Left lobe of liver (tissue), 2 donors: Measurements from ENCODE around the gene CFAP20DC. TPM values are rescaled to one million over a fixed set of nuclear protein-coding genes. Genes with fewer than 3 reads are reported as not detected.
A peak's percentile ranks its signal among the peaks of the same experiment; 100 is the strongest.
"Not testable (repeated sequence)": the region's sequence is repeated elsewhere in the genome, so short reads cannot be mapped to it uniquely, and the experiment has no call there.

ENCODE experiments used
- ATAC-seq: fragments of 200-7000 bp; cut with Tn5 transposase; one replicate; pipeline ENCODE4 v1.9.1; 2020; ENCODE audit warnings: mild to moderate bottlenecking, moderate library complexity
- DNase-seq: peaks from one replicate; pipeline ENCODE4 v3.0.0-alpha.2; 2020; ENCODE audit warnings: low spot score
- total RNA-seq: library from RNA; stranded (reverse); gene quantifications from one replicate; pipeline ENCODE4 v1.2.1, GENCODE V29; 2021
- donor health status: DM: no; HTN: no; CAD: no; lungs with moderate emphysema.
- donor health status: DM: no; HTN: yes; CAD: no.

Gene CFAP20DC
- total RNA-seq, 1 donor from 2014 or later = 1.2 TPM

- ATAC-seq = peak; percentile 44
- DNase-seq = no peak
Measured at GRCh38 chr3:58707390-58707930, 342.4 kb downstream of the CFAP20DC start.

GRCh38 chr3:58706395-58707167 is 343.2 kb downstream of the CFAP20DC start:
- no peak for ATAC-seq
- no peak for DNase-seq

- no peak for ATAC-seq
Measured at GRCh38 chr3:58704745-58705144, 345.1 kb downstream of the CFAP20DC start.

GRCh38 chr3:58704304-58704703 is 345.5 kb downstream of the CFAP20DC start:
- ATAC-seq, DNase-seq: not testable (repeated sequence)

More at GRCh38 chr3:58704745-58705144, 345.1 kb downstream of the CFAP20DC start:
- no peak for DNase-seq

DNA sequence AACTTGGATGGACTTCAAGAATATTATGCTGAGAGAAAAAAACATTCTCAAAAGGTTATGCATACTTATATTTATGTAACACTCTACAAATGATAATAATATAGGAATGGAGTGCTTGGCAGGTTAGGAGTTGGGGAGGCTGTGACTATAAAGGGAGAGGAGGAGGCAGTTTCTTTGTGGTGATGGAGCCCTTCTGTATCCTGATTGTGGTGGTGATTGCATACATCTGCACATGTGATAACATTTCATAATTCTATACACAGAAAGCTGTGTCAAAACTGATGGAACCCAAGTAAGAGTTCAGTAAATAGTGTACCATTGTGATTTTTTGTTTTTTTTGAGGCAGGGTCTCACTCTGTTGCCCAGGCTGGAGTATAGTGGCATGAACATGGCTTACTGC is 351.6 kb downstream of the CFAP20DC start:
- DNase-seq (no peak), ATAC-seq (no peak)

GRCh38 chr3:58697561-58697960 is 352.3 kb downstream of the CFAP20DC start:
- DNase-seq = no peak
- no peak for ATAC-seq

- ATAC-seq, DNase-seq: not testable (repeated sequence)
Measured at GRCh38 chr3:58696813-58697212, 353.0 kb downstream of the CFAP20DC start.

DNA sequence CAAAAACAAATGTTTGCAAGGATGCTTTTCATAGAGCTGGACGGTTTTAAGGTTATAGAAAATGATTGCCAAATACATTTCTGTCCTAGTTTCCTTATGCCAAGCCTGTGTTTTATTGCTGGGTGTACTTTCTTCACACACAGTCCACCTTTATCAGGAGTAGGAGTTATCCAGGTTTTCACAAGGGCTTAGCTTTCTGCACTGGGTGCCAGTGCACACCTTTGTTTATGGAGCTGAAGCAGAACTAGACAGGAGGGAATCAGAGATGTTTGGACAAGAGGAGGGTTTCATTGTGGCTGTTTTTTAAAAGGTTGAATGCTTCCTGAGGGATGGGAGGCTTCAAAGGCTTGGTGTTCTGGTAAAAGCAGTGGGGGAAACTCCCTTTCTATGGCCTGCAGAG is 353.7 kb downstream of the CFAP20DC start:
- ATAC-seq (no peak), DNase-seq (no peak)

GRCh38 chr3:58695284-58695683 is 354.5 kb downstream of the CFAP20DC start:
- not testable (repeated sequence) for DNase-seq
- peak; percentile 26 for ATAC-seq

DNA sequence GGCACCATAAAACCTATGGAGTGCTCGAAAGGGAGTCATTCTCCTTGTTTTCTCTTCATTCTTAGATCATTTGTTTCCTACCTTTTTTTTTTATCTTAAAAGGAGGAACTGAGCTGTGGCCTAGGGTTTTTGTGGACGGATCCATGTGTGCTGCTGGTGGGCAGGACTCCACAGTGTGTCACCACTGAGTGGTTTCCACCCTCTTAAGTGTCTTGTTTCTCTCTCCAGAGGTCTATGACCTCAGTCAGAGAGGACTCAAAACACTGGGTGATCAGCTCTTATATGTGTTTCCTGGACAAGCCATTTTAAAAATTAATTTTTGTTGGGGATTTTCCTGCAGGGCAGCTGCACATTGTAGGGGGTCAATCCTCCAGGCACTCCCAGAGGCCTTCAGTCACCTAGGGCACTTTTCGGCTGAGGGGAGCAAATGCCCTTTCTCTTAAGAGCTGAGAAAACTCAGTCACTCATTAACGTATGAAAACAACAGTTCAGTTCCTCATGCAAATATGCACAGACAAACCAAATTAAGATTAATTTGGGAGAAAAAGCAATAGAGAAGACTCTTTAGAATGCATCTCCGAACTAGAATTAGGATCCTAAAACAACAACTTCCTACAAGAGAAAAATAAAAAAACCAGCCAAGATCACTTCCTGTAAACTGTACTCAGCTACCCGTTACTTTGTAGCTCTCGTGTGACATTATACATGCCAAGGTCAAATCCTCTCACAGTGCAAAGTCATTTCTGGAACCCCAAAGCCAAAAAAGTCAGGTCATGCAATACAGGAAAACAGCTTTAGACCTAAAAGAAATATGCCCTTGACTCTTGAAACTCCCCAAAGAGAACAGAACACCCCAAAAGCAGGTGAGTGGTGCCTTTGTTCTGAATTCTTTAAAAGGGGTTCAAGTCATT is 355.6 kb downstream of the CFAP20DC start:
- ATAC-seq (no peak), DNase-seq (no peak)

- no peak for ATAC-seq
- DNase-seq = no peak
Measured at GRCh38 chr3:58692484-58692883, 357.3 kb downstream of the CFAP20DC start.
